ENCODE measurements around the gene ZDBF2.
"Not testable (repeated sequence)": the region's sequence is repeated elsewhere in the genome, so short reads cannot be mapped to it uniquely, and the experiment has no call there.

ZDBF2 gene

DNA sequence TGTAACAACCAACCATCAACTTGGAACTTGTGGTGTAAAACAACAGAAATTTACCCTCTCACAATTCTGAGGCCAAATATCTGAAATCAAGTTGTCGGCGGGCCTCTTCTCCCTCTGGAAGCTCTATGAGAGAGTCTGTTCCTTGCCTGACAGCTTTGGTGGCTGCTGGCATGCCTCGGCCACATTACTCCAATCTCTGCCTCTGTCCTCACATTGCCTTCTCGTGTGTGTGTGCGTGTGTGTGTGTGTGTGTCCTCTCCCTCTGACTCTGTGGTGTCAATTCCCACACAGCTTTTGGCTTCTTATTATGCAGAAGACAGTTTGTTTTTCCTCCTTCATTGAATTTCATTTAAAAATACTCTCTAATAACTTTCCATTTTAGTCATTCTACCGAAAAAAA lies 50.4 kb downstream of the ZDBF2 start:
- DNase-seq: no peak

DNA sequence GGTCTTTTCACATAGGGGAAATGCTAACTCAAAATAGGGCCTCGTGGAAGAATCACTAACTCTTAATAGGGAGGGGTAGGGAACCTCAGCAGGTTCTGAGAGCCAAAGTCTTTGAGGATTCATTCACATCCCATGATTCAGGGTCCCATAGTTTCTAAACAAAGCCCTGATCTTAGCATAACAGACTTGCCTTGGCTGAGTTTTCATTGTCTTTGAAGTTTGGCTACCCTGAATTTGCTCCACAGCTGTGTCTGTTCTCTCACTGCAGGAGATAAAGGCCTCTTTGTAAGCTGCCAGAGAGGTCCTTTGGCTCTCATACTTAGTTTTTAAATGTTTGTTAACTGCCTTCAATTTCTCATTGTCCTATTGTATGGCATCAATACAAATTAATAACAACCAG lies 54.5 kb downstream of the ZDBF2 start:
- DNase-seq: no peak

DNA sequence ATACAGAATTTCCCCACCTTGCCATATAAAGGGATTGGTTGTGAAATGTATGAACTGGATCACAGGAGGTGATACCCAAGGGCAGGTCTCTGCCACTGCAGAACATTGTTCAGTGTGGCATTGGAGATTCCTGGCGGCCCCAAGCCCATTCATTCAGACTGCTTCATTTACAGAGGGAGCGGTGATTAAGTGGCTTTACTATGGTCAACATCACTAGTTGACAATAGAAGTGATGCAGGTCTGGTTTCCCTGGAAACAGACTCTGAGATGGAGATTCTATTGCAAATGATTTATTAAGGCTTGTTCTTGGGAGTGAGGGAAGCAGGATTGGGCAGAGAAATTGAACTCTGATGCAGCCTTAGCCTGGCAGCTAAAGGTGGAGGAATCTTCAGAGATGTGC lies 62.4 kb downstream of the ZDBF2 start:
- DNase-seq: no peak

- no peak for DNase-seq
These were observed 63.5 kb downstream of the ZDBF2 start for GRCh38 chr2:206337956-206338355.

DNA sequence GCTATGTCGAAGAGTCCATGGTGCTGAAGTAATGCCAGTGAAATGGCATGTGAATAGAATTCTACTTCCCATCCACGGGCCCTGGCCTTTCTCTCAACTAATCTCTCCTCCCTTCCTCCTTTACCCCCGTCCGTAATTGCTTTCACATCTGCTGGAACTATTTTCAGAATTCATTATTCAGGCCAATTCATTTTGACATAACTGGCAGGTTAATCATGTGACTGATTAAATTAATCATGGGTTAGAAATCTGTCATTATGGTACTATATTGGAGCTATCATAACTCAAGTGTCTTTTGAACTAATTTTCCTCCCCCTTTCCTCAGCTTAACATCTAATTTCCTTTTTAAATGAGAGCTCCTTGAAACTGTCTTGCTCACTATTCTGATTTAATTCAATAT lies 66.9 kb downstream of the ZDBF2 start:
- no peak for DNase-seq

DNA sequence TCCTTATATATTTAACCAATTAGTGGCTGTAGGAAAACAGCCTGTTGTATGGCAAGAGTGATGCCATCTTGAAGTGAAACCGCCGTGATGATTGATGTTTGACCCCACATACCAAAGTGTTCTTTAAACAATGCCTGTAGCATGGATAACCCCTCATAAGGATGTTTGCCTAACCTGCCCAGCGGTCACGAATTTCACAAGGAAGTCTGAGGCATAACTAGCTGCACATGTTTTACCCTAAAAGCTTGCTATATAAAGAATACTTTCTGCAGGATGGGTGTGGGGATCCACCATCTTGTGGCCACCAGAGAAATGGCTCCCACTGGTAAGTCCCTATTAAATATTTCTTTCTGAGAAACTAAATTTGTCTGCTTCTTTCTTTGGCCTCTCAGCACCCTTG lies 68.7 kb downstream of the ZDBF2 start:
- DNase-seq: no peak

DNA sequence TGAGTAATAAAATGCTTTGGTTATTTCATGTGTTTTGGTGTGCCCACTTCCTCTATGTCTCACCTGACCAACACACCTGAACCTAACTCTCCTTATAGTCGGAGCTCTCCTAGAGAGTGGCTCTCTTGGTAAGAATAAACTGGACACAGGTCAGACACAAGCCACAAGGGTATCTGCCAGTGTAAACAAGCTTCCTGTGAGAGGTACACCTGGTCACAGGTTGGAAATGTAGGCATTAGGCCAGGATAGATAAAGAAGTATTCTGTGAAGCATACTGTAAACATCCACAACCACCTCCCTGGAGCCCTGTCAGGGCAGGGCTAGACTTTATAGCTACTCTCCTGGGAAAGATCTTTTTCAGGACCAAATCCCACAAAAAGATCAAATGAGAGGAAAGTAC lies 69.4 kb downstream of the ZDBF2 start:
- no peak for DNase-seq

DNA sequence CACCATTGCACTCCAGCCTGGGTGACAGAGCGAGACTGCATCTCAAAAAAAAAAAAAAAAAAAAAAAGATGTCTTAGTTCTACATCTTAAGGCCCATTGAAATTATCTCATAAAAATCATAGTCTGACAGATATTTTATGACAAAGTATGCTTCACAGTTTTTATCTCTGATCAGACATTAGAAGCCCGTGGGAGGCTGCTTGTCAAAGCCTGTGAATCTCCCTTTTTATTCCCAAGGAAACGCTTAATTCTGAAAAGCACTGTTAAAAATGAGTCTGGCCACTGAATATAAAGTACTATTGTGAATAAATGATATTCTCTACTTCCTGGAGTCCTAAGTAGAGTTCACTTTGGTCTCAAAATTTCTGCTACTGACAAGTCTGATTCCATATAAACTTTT lies 71.1 kb downstream of the ZDBF2 start:
- DNase-seq: no peak

DNA sequence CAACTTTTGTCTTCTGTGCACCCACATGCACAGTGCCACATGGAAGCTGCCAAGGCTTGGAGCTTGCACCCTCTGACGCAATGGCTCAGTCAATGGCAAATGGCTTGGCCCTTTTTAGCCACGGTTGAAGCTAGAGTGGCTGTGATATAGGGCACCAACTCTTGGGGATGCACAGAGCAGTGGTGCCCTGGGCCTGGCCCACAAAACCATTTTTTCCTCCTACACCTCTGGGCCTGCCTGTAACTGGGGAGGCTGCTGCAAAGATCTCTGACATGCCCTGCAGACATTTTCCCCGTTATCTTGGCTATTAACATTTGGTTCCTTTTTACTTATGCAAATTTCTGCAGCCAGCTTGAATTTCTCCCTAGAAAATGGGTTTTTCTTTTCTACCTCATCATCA lies 74.9 kb downstream of the ZDBF2 start:
- no peak for DNase-seq

DNA sequence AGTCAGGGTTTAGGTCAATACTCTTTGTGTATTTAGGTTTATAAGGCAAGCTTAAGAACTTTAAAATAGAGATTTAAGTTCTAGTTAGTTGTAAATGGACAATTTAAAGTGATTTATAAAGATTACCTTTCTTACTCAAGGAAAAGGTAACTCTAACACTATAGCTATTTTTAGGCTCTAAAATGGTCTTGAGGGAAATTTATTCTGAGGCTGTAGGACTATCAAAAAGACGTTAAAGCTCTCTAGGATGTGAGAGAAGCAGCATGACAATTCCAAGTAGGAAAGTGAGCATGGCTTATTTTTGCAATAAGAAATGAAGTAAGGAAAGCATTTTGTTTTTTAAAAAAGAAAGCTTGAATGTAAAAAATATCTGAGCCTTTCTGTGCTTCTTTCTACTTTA lies 78.1 kb downstream of the ZDBF2 start:
- DNase-seq: no peak

DNA sequence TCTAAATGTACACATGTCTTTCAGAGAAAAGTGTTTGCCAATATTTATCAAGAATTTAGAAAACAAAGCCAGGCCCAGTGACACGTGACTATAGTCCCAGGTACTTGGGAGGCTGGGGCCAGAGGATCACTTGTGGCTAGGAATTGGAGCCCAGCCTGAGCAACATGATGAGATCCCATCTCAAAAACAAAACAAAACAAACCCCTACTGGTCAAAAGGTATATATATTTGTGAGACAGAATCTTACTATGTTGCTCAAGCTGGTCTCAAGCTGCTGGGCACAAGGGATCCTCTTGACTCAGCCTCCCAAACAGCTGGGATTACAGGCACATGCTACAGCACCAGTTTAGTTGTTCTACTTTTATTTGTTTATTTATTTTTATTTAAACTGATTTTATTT lies 79.2 kb downstream of the ZDBF2 start:
- DNase-seq: no peak

DNA sequence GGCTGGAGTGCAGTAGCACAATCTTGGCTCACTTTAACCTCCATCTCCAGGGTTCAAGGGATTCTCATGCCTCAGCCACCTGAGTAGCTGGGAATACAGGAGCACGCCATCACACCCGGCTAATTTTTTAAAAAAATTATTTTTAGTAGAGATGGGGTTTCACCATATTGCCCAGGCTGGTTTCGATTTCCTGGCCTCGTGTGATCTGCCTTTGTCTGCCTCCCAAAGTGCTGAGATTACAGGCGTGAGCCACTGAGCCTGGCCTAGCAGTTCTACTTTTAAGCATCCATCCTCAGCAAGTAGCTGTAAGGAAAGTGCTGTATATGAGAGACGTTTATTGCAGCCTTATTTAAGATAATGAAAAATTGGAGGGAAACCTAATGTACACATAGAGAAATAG lies 79.7 kb downstream of the ZDBF2 start:
- DNase-seq: no peak

- not testable (repeated sequence) for DNase-seq
These were observed 82.4 kb downstream of the ZDBF2 start for GRCh38 chr2:206356840-206357239.

- not testable (repeated sequence) for DNase-seq
These were observed 86.4 kb downstream of the ZDBF2 start for GRCh38 chr2:206360840-206361239.

- no peak for DNase-seq
These were observed 87.1 kb downstream of the ZDBF2 start for GRCh38 chr2:206361407-206362045.
